GM21526 (cell line): ENCODE results near the gene MRPL46.
"Not testable (repeated sequence)": the region's sequence is repeated elsewhere in the genome, so short reads cannot be mapped to it uniquely, and the experiment has no call there.

ENCODE experiments used
- ATAC-seq: cut with Tn5 transposase; IDR thresholded peaks from one replicate; pipeline ENCODE4 v1.9.1; 2021; ENCODE audit warnings: moderate library complexity; ENCODE audit not compliant: unreplicated experiment, low FRiP score

Gene MRPL46

GRCh38 chr15:88448991-88449461, 18.2 kb downstream of the MRPL46 start:
- no peak for ATAC-seq

- no peak for ATAC-seq
Observed at GRCh38 chr15:88447741-88448140, 19.4 kb downstream of the MRPL46 start.

DNA sequence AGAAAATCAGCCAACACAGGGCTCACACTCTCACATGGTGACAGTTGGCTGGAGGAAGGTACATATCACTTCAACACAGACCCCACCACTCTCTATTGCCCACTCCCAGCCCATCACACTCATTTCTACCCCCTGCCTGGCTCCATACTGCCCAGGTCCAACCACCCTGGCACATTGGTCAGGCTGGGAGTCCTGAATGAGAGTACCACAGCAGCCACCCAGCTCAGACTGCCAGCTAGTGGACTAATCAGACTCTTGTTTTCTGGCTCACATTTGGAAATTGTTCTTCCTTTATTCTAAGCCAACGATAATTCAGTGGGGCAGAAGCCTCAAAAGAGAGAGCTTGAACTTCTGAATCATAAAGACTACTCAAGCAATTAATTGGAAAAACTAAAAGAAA, 20.0 kb downstream of the MRPL46 start:
- ATAC-seq: no peak

- ATAC-seq: no peak
Observed at GRCh38 chr15:88441076-88441730, 26.0 kb downstream of the MRPL46 start.

DNA sequence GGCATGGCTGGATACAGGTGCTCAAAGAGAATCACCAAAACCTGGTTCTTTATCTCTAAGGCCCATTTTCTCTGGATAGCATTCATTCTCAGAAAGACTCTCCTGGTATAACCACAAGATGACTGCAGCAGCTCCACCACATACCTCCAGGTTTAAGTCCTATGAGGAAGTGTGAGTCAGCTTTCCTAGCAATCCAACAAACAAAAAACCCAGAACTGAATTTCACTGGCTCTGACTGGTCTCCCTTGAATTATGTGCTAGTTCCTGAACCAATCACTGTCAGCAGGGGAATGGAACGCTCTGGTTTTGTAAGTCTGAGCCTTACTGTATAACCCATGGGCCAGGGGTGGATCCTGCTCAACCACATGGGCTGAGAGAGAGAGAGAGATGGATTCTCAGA, 27.2 kb downstream of the MRPL46 start:
- ATAC-seq: no peak

GRCh38 chr15:88438181-88438580, 29.0 kb downstream of the MRPL46 start:
- ATAC-seq: no peak

- not testable (repeated sequence) for ATAC-seq
Observed at GRCh38 chr15:88434106-88434505, 33.1 kb downstream of the MRPL46 start.

- ATAC-seq: no peak
Observed at GRCh38 chr15:88433046-88433685, 34.0 kb downstream of the MRPL46 start.

DNA sequence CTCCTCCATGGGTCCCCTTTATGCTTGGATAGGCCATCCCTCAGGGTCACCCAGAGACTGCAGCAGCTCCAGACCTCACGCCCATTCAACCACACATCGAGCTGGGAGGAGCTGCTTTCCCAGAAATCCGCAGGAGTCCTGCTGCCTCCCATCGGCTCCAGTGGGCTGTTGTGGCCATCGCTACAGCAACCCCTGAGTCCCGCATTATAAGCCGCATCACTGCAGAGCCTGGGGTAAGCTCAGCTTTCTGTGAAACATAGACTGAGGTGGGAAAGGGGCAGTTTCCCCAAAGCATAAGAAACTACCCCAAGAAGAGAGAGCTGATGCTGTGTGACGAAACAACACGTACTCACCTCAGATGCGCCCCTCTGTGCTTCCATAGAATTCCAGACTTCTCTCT, 35.7 kb downstream of the MRPL46 start:
- no peak for ATAC-seq

DNA sequence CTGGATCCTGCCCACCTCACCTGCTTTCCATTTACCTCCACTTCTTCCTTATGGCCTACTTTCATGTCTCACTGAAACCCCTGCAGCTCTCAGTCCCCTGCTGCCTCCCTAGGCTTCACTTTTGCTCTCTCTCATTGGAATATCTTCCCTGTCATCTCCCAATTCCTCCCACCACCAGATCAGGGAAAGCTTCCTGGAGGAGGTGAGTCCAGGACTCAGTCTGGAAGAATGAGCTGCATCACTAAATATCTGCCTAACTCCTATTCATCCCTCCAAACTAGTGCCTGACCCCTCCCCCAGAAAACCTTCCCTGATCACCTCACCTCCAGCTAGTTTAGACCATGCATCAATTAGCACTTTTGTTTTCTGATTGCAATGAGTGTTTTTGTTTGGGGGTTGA, 37.1 kb downstream of the MRPL46 start:
- ATAC-seq: no peak

DNA sequence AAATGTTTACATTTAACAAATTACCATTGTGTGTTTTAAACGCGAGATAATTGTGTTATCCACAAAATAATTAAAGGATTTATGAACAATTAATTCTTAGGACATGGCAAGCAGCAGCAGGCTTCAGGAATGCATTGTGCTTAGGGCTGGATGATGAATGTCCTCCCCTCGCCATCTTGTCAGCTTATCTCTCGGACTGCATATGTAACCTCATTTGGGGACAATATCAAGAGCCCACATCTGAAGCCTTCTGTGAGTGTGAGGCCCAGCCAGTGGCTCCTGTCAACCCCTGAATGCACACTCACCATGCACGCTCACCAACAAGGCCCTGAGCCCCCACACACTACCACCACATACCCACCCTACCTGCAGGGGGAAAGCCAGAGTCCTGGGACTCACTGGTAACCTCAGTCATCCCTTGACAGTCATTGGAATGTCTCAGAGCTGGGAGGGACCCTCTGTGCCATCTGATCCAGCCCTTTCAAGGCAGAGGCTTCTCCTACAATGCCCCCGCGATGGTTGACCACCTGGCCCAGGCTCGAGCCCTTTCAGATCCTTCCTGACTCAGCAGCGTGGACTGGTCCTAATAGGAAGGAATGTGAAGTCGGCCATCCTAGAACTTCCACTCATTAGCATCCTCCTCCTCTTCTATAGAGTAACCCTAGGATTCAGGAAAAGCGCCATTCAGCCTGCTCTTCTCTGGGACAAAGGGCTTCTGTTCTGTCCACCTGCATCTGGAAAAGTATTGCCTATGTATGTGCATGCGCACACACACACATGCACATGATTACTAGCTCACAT, 38.2 kb downstream of the MRPL46 start:
- no peak for ATAC-seq

GRCh38 chr15:88428053-88428452, 39.1 kb downstream of the MRPL46 start:
- ATAC-seq: no peak

DNA sequence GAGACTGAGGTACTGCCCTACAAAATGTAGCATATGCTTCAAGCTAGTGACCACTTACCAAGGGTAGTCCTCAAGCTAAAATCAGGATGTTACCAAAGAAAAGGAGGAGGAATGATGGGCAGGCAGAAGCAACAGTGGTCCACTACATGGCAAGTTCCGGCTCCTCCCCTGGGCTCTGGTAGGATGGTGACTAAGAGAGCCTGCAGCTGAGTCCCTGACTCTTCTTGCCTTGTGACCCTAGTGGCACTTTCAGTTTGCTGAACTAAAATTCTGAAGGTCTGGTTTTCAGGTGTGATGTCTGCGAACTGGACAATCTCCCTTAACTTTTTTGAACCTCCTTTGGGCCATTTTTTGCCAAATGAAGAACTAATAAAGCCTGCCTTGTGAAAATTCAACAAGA, 40.9 kb downstream of the MRPL46 start:
- ATAC-seq: no peak

GRCh38 chr15:88423331-88423730, 43.9 kb downstream of the MRPL46 start:
- ATAC-seq: no peak

- no peak for ATAC-seq
Observed at GRCh38 chr15:88419830-88420229, 47.4 kb downstream of the MRPL46 start.
